HG03025 (cell line): ENCODE data around the gene CCDC47.

Experiments
- ATAC-seq: cut with Tn5 transposase; IDR thresholded peaks from one replicate; pipeline ENCODE4 v1.9.1; 2021; ENCODE audit warnings: mild to moderate bottlenecking, moderate library complexity; ENCODE audit not compliant: unreplicated experiment, low FRiP score

Gene CCDC47

DNA sequence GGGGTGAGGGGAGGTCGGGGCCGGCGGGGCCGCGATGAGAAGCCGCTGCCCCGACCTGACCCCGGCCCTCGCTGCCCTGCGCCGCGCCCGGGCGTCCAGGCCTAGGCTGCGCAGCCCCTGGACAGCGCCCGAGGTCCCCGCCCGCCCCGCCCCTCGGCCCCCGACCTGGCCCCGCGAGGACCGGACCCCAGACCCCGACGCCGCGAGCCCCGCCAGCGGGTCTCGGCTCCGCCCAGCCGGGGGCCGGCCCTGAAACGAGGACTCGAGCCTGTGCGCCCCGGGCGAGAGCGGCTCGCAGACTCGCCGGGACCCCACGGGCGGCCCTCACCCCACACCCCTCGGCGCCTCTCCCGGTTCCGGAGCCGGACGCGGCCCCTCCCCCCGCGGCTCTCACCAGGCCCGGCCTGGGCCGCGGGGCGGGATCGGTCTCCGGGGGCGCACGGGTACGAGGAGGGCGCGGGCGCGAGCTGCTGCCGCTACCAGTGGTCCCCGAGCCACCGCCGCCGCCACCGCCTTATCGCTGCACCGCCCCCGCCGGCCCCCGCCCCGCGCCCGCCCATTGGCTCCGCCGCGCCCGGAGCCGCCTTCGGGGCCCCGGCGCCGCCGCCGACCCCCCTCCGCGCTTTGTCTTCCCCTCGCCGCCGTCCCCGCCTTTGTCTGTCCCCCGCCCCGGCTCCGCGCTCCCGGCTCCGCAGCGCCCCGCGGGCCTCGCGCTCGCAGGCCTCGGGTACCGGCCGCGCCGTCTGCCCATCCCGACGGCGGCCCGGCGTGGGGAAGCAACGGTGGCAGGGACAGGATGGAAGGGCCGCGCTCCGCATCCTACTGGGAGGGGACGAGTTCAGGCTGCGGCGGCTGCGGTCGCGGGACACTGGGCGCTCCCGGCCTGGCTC is 73.5 kb downstream of the CCDC47 start, which contains the start of gene LIMD2:
LIMD2 (minus strand) TSS at position 488 of the 890 bp plus-strand sequence. CDS start 827 bp downstream, outside the sequence.
- ATAC-seq = peak; percentile 4

DNA sequence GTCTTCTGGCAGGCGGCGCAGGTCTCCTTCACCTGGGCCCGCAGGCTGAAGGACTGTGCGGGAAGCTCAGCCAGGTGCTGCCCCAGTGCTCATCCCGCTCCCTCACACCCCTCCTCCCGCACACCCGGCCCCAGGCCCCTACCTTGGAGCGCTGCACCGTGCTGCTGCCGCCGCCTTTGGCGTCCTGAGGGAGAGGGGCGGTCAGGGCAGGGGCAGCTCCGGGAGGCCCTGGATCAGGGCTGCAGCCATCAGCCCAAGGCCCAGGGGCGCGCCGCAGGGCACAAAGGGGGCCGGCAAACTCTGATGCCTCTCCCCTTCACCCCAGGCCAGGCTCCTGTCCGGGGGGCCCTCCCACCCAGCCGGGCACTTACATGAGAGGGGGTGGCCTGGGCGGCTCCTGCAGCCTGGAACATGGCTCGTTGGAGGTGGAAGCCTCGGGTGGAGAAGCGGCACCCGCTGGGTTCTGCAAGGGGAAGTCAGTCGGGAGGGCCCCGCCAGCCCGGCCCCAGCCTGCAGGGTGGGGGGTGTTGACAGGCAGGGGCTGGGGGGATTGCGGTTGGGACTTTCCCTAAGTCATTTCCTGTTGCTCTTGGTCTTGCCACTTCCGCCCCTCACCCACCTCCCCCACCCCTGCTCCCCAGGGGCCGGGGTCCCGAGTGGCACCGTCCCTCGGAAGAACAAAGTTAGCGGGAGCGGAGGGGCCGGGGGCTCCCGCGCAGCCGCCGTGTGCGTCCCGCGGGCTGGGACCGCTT is 74.3 kb downstream of the CCDC47 start:
- peak; percentile 16 for ATAC-seq

DNA sequence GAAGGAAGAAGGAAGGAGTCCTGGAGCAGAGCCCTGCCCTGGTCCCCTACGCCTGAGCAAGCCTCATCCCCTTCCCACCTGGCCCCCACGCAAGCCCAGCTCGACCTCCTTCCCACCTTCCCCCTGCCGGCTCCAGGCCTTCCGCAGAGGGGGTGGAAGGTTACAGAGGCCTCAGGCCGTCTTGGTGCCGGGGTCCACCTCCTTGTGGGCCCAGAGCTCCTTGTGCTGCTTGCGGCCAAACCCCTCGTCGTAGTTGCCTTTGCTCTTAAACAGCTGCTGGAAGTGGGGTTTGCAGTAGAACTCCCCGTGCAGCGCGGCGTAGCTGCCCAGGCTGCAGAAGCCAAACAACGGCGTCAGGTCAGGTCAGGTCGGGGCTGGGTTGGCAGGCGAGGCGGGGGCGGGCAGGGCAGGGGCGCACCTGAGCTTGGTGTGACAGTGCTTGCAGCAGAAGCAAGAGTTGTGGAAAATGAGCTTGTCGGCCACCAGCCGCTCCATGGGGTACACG is 75.0 kb downstream of the CCDC47 start:
- no peak for ATAC-seq

DNA sequence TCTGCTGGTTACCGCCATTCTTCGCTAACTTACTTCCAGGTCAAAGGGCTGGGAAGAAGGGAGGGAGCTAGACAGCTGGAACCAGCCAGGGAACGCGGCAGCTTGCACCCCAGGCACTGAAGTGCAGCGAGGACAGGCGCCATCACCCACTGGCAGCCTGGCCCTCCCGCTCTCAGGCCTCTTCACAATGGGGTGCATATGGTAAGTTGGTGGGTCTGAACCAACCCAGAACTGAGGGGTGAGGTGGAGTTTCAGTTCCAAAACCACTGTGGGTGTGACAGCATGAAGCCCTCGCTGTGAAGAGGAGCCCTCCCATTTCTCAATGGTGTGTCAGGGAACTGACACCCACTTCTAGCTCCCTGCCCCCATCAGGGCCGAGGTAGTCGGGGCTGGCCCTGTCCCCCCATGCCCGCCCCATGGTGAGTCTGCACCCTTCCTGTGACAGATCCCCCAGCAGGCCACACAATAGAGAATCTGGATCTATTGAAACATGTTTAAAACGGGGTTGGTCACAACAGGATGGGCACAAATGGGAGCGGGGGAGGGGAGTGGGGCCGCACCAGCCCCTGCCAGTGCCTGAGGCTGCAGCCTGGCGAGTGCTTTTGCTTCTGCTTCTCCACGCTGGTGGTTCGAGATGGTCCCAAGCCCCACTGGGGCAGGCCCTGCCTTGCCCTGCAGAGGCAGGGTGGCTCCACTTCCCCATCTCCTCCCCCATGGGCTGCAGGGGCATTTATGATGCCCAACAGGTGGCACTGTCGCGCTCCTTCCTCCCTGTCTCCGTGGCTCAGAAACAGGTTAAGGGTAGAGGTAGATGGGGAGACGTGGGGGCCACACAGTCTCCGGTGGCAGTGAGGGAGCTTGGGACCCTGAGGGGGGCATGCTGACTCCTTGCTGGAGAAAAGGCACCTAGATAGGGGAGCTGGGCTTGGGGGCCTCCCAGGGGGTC is 75.8 kb downstream of the CCDC47 start:
- ATAC-seq = no peak

DNA sequence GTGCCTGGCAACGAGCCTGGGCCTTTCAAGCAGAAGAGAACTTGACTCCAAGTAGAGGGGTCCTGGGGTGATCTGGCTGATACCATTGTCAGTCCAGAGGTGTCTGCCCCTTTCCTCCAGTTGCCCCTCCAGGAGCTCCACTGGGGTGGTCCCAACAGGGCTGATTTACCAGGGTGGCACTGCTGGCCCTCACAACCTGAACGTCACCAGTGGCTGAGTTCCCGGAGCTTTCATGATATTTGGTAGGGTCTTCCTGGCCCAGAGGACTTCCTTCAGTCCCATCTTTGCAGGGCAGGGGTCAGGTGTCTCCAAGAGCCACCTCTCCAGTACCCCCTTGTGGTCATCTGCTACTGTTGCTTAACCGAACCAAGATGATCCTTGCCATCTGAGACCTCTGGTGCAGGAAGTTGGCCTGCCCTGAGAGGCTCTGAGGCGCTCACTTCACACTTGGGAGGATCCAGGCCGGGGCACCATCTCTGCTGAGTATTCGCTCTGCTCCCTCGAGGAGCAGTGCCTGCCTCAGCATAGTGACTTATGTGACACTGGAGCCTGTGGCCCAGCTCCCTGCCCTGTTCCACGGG is 76.9 kb downstream of the CCDC47 start:
- ATAC-seq = no peak

DNA sequence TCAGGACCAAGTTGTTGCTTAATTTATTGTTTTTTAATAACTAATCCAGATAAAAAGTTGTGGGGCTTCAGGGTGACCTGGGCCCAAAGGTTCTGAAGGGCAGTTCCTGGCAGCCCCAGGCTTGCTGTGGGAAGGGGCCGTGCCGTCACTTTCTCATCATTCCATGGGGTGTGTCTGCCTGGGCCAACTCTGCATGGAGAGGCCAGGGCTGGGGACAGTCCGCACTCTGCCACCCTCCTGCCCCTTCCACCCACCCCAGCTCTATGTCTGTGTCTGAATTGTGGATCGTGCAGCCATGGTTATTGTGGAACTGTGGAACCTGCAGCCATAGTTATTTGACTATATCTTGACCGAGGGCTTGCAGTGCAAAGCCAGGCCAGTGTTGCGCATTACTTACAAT is 77.5 kb downstream of the CCDC47 start:
- ATAC-seq = no peak
